Common myeloid progenitor, CD34-positive (primary cell): ENCODE measurements around the gene RBBP8NL.

Experiments
- CTCF ChIA-PET: fragments of 350-600 bp; sonication (Branson Sonifier 250); formaldehyde crosslinking; loops from one replicate; lab custom pipeline; 2021; ENCODE audit warnings: antibody characterized with exemption; lab: Charles Lee
- POLR2A ChIA-PET: fragments of 350-600 bp; sonication (Branson Sonifier 250); formaldehyde crosslinking; loops from one replicate; lab custom pipeline; 2021; ENCODE audit warnings: antibody characterized with exemption; lab: Charles Lee
- DNase-seq, 3 donors: peaks; one replicate each; pipeline versions ENCODE4 v3.0.0 to v3.0.0-alpha.2; 2013
- H3K27ac ChIP-seq, 2 experiments: 1 replicate in 1 of 2; 2 replicates in 1 of 2; pipeline ENCODE4 v1.7.0; 2013; ENCODE audit warnings: inconsistent platforms in 2 of 2, low read length in 2 of 2, mild to moderate bottlenecking in 2 of 2, low read depth in 1 of 2, moderate library complexity in 1 of 2; ENCODE audit not compliant: severe bottlenecking in 2 of 2, insufficient read depth in 1 of 2, poor library complexity in 1 of 2
- H3K27me3 ChIP-seq, 5 experiments: replicated peaks in 2 of 5; 1 replicate in 3 of 5; 2 replicates in 2 of 5; pipeline versions ENCODE4 v1.6.1 to v1.7.0; 2013; ENCODE audit warnings: low read length in 4 of 5, mild to moderate bottlenecking in 2 of 5, moderate library complexity in 2 of 5, inconsistent platforms in 1 of 5; ENCODE audit not compliant: insufficient read depth in 5 of 5, control insufficient read depth in 4 of 5
- H3K36me3 ChIP-seq, 4 experiments: 1 replicate in 2 of 4; 2 replicates in 2 of 4; pipeline versions ENCODE4 v1.6.1 to v1.7.0; 2013; ENCODE audit warnings: low read length in 3 of 4, control low read depth in 1 of 4, mild to moderate bottlenecking in 1 of 4; ENCODE audit not compliant: control insufficient read depth in 4 of 4, insufficient read depth in 4 of 4
- H3K4me1 ChIP-seq, 4 experiments: 1 replicate in 3 of 4; 2 replicates in 1 of 4; pipeline versions ENCODE4 v1.6.1 to v1.7.1; 2013; ENCODE audit warnings: low read length in 3 of 4, mild to moderate bottlenecking in 3 of 4, control low read depth in 1 of 4, inconsistent platforms in 1 of 4, moderate library complexity in 1 of 4; ENCODE audit not compliant: control insufficient read depth in 4 of 4, insufficient read depth in 4 of 4; ENCODE audit errors: control extremely low read depth in 1 of 4
- H3K4me3 ChIP-seq, 7 experiments: 1 replicate in 4 of 7; 2 replicates in 3 of 7; pipeline versions ENCODE4 v1.5.1 to v1.7.0; 2013; ENCODE audit warnings: mild to moderate bottlenecking in 7 of 7, low read length in 6 of 7, moderate library complexity in 6 of 7, inconsistent platforms in 2 of 7, low read depth in 2 of 7, control low read depth in 1 of 7; ENCODE audit not compliant: insufficient read depth in 4 of 7, control insufficient read depth in 1 of 7; ENCODE audit errors: extremely low read depth in 1 of 7
- H3K9me3 ChIP-seq, 5 experiments: 1 replicate in 4 of 5; 2 replicates in 1 of 5; pipeline versions ENCODE4 v1.6.1 to v1.7.1; 2013; ENCODE audit warnings: low read length in 4 of 5, mild to moderate bottlenecking in 2 of 5, inconsistent platforms in 1 of 5, low read depth in 1 of 5, moderate library complexity in 1 of 5; ENCODE audit not compliant: control insufficient read depth in 4 of 5, insufficient read depth in 2 of 5; ENCODE audit errors: control extremely low read depth in 1 of 5
- WGBS: methylation state at CpG from one replicate; pipeline ENCODE4 v1.1.5; 2013; ENCODE audit not compliant: insufficient coverage; 5-methylcytosine and 5-hydroxymethylcytosine counted together

RBBP8NL gene

DNA sequence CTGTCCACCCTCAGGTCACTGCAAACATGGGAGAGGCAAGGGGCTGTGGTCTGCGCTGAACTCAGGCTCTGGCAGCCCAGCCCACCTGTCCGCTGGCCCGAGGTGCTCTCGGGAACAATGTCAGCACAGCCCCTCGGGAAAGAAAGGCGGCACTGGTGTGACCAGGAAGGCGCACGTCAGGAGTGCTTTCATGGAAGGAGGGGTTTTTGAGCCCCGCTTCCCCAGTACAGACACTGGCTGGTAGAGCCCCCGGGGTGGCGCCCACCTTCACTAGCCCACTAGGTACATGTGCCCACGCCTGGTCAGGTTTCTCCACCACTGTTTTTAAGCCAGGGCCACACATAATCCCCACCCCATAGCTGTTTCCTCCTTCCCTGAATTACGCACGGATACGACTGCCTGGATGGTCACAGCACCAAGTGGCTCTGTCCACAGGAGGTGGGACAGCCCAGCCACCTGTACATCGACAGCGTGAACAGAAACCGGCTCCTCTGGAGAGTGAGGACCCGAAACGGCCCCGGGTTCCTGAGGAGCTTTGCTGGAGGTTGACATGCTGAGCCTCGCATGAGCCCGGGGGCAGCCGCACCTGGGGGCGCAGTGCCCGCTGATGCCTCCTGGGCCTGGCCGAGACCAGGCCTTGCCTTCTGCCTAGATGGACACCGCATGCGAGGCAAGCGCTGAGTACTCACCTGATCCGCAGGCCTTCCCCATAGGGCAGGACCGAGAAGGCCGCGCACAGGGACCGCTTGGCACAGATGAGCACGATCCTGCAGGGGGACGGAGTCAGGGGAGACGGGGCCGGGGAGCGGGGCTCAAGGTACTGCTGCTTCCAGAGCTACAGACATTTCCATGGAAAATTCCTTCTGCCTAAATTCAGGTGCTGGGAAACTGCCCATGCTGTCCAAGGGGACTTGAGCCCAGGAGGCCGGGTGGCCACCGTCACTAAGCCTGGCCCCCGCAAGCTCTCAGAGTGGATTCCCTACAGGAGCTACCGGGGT is 32.8 kb downstream of the RBBP8NL start:
- no peaks in the 10 kb centered on the region for H3K9me3 ChIP-seq
- H3K4me3 ChIP-seq, result no peak overlapping the region
- H3K36me3 ChIP-seq, result peaks cover 2 to 52% (median 36%) of the 10 kb centered on the region in 4 experiments
- DNase-seq, result no peak
- 99% methylated on average over 38 of the region's 44 CpGs for WGBS
- ChIA-PET CTCF (interaction anchor here (1.0 to 1.4 kb wide), 4 partner anchors 10 to 93 kb away, joined by 3 read pairs; no protein-coding TSS in a partner anchor), POLR2A (no interaction called here)
- H3K4me1 ChIP-seq, result no peaks in the 10 kb centered on the region
- H3K27ac ChIP-seq, result no peak overlapping the region
- no peaks in the 10 kb centered on the region for H3K27me3 ChIP-seq

DNA sequence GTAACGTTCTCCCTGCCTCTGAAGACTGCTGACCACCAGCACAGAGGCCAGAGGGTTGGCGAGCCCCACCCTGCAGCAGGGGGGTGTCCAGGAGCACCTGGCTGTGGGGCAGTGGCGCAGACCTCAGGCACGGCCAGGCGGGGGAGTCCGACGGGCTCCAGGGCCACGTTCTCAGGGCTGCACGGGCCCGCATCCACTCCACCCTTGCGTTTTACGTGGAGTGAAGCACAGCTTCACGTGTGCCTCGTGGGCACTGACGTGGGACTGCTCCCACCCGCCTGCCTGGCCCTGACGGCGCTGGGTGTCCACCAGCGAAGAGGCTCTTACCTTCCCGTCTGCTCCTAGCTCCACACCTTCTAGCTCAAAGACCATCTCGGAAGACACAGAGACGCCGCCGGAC is 33.5 kb downstream of the RBBP8NL start:
- no peak for DNase-seq
- H3K27me3 ChIP-seq, result no peaks in the 10 kb centered on the region
- CTCF ChIA-PET, result interaction anchor here (0.6 to 1.7 kb wide), 4 partner anchors 11 to 16 kb away, joined by 3 to 4 read pairs (median 3); no protein-coding TSS in a partner anchor
- no peak overlapping the region for H3K4me3 ChIP-seq
- no peaks in the 10 kb centered on the region for H3K9me3 ChIP-seq
- no peak overlapping the region for H3K27ac ChIP-seq
- no peaks in the 10 kb centered on the region for H3K4me1 ChIP-seq
- POLR2A ChIA-PET, result no interaction called here
- 95% methylated on average over 22 of the region's 24 CpGs for WGBS
- peaks cover 2 to 59% (median 43%) of the 10 kb centered on the region in 4 experiments for H3K36me3 ChIP-seq

DNA sequence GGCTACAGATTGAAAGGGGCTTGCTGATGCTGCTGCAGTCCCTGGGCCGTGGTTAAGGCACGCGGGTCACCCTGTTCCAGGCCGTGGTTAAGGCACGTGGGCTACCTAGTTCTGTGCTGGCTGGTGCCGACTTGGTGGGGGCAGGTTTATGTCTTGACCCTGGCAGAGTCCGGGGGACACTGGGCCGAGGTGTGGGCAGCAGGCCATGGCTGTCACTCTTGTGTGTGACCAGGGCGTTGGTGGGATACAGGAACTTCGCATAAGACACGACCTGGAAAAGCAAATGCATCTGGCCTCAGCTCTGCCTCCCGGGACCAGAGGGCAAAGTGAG is 34.0 kb downstream of the RBBP8NL start:
- WGBS, result 93% methylated on average over 12 of the region's 12 CpGs
- Histone ChIP-seq H3K36me3 (peaks cover 4 to 65% (median 48%) of the 10 kb centered on the region in 4 experiments), H3K9me3 (no peaks in the 10 kb centered on the region), H3K27ac (no peak overlapping the region), H3K27me3 (no peaks in the 10 kb centered on the region), H3K4me3 (no peak overlapping the region), H3K4me1 (peaks cover 0 to 4% (median 3%) of the 10 kb centered on the region in 4 experiments)
- no peak for DNase-seq
- CTCF ChIA-PET, result interaction anchor here (0.6 to 1.7 kb wide), 3 partner anchors 10 to 12 kb away, joined by 3 to 4 read pairs (median 3); no protein-coding TSS in a partner anchor
- POLR2A ChIA-PET, result no interaction called here

DNA sequence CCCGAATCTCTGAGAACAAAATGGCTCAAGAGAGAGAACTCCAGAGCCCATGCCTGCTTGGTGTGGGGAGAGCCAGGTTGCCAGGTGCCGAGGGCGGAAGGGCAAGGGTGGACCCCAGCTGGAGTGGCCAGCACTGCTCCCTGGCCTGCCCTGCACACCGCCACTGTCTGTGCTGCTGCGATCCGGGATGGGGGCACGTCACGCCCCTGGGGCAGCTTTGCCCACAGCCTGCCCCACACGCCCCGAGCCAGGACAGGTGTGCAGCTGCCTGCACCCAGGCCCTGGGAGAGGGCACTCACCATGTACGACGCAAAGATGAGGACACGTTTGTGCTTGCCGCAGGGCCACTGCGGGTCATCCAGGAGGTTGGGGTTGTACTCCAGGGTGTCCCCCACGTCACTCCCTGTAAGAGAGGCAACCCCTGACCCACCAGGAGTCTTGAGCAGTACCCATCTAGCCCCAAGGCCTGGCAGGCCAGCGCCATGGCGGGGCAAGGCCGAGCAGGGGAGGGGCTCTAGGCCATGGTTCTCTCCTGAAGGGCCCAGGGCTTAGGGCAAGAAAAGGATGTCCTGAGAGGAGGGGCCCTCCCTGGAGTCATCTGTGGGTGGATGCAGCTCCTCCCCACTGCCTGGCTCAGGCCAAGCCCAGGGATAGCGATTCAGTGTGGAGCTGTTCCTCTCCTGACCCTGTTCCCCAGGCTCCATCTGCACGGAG is 34.6 kb downstream of the RBBP8NL start:
- peaks cover 4 to 69% (median 50%) of the 10 kb centered on the region in 4 experiments for H3K36me3 ChIP-seq
- H3K27ac ChIP-seq, result no peak overlapping the region
- H3K4me3 ChIP-seq, result no peak overlapping the region
- H3K9me3 ChIP-seq, result no peaks in the 10 kb centered on the region
- DNase-seq, result no peak
- WGBS, result 95% methylated on average over 15 of the region's 21 CpGs
- peaks cover 1 to 9% (median 7%) of the 10 kb centered on the region in 4 experiments for H3K4me1 ChIP-seq
- ChIA-PET POLR2A (no interaction called here), CTCF (interaction anchor here (1.1 to 1.7 kb wide), 2 partner anchors 10 to 13 kb away, joined by 3 to 4 read pairs; no protein-coding TSS in a partner anchor)
- no peaks in the 10 kb centered on the region for H3K27me3 ChIP-seq

DNA sequence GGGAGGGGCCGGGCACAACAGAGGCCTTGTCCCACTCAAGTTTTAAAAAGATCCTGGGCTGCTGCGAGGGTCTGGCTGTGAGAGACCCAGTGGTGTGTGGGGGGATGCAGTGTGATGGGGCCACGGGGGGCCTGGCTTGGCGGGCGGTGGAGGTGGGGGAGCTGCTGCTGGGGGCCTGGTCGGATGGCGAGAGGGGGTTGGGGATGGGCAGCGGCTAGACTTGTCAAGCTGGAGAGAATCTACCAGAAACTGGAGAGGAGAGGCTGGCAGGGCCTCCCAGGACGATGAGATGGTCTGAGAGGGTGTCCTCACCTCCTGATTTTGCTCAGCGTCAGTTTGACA is 35.3 kb downstream of the RBBP8NL start:
- ChIA-PET CTCF (interaction anchor here (1.3 kb wide), 1 partner anchor 8 kb away, joined by 5 read pairs; no protein-coding TSS in a partner anchor), POLR2A (no interaction called here)
- 100% methylated on average over 6 of the region's 10 CpGs for WGBS
- H3K27me3 ChIP-seq, result no peaks in the 10 kb centered on the region
- peaks cover 1 to 15% (median 12%) of the 10 kb centered on the region in 4 experiments for H3K4me1 ChIP-seq
- H3K36me3 ChIP-seq, result peaks cover 2 to 73% (median 49%) of the 10 kb centered on the region in 4 experiments
- H3K9me3 ChIP-seq, result no peaks in the 10 kb centered on the region
- no peak overlapping the region for H3K4me3 ChIP-seq
- no peak for DNase-seq
- H3K27ac ChIP-seq, result no peak overlapping the region

DNA sequence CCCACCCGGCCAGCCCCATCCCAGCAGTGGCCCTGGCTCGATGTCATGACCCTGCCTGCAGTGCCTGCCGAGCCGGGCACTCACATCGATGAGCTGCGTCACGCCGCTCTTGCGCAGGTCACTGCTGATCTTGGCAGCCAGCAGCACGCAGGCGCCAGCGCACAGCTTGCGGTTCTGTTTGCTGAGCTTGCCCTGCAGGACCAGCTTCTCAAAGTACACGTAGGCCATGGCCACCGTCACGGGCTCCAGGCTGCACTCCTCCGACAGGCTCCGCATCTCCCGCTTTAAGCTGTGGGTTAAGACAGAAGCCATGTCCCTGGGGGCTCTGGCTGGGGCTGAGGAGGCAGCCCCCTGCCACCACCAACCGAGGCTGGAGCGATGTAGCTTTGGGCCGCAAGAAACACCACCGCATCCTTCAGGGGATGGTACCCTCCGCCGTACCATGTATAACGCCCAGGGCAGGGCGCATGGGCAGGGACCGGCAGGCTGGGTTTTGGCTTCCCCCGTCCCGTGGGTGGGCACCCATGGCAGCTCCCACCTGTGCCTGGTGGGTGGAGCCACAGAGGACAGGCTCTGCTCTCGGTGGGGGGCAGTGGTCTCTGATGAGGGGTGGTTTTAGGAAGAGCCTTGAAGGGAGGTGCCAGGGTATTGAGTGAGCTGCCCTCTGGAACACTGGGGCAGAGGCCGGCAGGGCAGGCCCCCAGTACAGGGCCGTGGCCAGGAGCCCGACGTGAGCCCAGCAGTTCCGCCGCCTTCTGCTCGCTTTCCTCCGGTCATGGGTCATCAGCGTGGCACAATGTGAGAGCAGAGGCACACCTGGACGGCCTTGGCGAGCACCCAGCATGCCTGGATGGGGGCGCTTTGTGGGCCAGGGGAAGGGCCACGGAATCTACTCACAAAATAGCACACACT is 35.9 kb downstream of the RBBP8NL start:
- Histone ChIP-seq H3K27me3 (no peaks in the 10 kb centered on the region), H3K27ac (no peak overlapping the region), H3K4me3 (no peak overlapping the region), H3K9me3 (no peaks in the 10 kb centered on the region), H3K4me1 (peaks cover 1 to 15% (median 12%) of the 10 kb centered on the region in 4 experiments), H3K36me3 (peaks cover 2 to 73% (median 47%) of the 10 kb centered on the region in 4 experiments)
- POLR2A ChIA-PET, result interaction anchor here (0.6 kb wide), 1 partner anchor 28 kb away, joined by 4 read pairs; no protein-coding TSS in a partner anchor
- 96% methylated on average over 39 of the region's 44 CpGs for WGBS
- CTCF ChIA-PET, result interaction anchor here (0.7 to 1.3 kb wide), 2 partner anchors 9 to 18 kb away, joined by 3 to 5 read pairs; no protein-coding TSS in a partner anchor
- DNase-seq, result no peak
